Stomach (tissue), 4 donors: Measurements from ENCODE around the gene TRABD2B.

Source experiments
- CTCF ChIP-seq, 7 experiments: fragments of 450-650 bp in 4 of 7; fragments of 200-600 bp in 3 of 7; sonication (generic) in 3 of 7; IDR thresholded peaks; one replicate each; pipeline ENCODE4 v1.5.1; 2016 to 2019; ENCODE audit warnings: antibody characterized with exemption in 7 of 7, control low read depth in 2 of 7, mild to moderate bottlenecking in 1 of 7
- EP300 ChIP-seq: sonication (generic); formaldehyde crosslinking; IDR thresholded peaks from one replicate; pipeline ENCODE4 v1.6.1; 2017; ENCODE audit warnings: antibody characterized with exemption
- POLR2A ChIP-seq, 4 donors: fragments of 450-650 bp; IDR thresholded peaks; one replicate each; pipeline ENCODE4 v1.6.1; 2016; ENCODE audit warnings: antibody characterized with exemption in 4 of 4, control low read depth in 2 of 4, mild to moderate bottlenecking in 1 of 4, moderate library complexity in 1 of 4
- POLR2AphosphoS5 ChIP-seq, 3 donors: sonication (generic); formaldehyde crosslinking; IDR thresholded peaks; one replicate each; pipeline ENCODE4 v1.6.1; 2016; ENCODE audit warnings: antibody characterized with exemption in 3 of 3

DNA sequence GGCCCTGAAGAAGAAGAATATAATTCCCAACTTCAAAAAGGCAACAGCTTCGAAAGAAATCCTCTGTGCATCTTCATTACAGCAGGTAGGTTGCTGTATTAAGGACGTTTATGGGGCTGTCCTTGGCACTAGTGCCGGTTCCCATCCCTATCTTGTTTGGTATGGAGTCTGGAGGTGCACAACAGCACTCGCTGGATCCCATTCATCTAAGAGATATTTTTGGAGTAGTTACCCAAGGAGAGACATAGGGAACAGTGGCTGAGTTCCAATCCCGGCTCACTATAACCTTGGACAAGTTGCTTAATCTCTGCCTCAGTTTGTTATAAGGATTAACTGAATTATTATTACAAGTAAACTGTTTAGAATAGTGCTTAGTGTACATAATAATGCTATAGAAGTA lies 106.4 kb downstream of the TRABD2B start:
- no peak for TF ChIP-seq CTCF (IDR thresholded peaks at IDR 0.05)
- TF ChIP-seq POLR2A (IDR thresholded peaks at IDR 0.05): no peak
- TF ChIP-seq POLR2AphosphoS5 (IDR thresholded peaks at IDR 0.05): no peak
- no peak for TF ChIP-seq EP300
